GM18507 (cell line): Measurements from ENCODE around the gene FMN1.

Experiments used
- DNase-seq: peaks from one replicate; pipeline ENCODE4 v3.0.0; 2011; ENCODE audit warnings: low read depth; ENCODE audit not compliant: insufficient read length; ENCODE audit errors: extremely low spot score
- FAIRE-seq: peaks from 2 replicates; lab custom pipeline; 2011; peaks lifted over from hg19 to GRCh38; lab: Jason Lieb, UNC

The FMN1 gene

GRCh38 chr15:33194704-33195670 lies at the start of gene FMN1:
TSS of gene FMN1 (minus strand) at chr15:33194714. CDS start at chr15:33154914, 39,800 bp downstream.
- FAIRE-seq = peak; percentile 95
- DNase-seq = peak; percentile 83

GRCh38 chr15:33243869-33244268 lies 49.4 kb upstream of the FMN1 start:
- FAIRE-seq = no peak
- no peak for DNase-seq

GRCh38 chr15:33243393-33243792 lies 48.9 kb upstream of the FMN1 start:
- no peak for FAIRE-seq
- no peak for DNase-seq

DNA sequence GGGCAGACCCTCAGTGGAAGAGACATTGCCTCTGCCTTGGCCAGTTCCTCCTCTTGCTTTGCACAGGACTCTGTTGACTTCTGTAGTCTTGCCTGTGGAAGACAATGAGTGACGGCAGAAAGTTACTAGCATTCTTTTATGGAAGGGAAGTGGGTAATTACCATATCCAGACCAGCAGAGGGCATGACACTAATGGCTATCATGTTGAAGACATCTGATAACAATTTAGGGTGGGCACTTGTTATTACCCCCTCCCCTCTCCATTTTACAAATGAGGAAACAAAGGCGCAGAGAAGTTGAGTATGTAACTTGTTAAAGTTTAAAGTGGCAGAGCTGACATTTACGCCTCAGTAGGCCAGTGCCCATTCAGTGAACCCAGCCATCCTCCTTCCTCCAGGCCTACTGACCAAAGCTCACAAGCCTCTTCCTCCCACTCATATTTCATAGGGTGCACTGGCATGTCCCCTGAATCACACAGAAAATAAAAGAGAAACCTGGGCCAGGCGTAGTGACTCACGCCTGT lies 48.2 kb upstream of the FMN1 start:
- no peak for DNase-seq
- FAIRE-seq = peak; percentile 58

DNA sequence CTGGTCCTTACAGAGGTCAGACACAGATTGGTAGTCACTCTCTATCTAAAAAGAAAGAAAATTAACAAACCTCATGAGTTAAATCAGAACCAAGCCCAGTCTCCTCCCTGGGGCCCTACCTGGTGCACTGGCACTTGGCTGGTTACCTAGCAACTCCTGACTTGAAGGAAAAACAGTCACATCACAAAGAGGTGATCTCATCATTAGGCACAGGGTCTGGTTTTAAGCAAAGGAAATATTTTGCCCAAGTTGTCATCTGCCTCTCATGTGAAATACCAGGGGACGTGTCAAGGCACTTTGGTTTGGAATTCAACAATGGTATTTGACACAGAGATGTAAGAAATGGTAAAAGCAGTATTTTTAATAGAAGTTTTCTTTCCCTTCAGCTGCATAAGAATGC lies 47.7 kb upstream of the FMN1 start:
- FAIRE-seq (no peak), DNase-seq (no peak)

- DNase-seq (no peak), FAIRE-seq (no peak)
Observed at GRCh38 chr15:33236841-33237509, 42.5 kb upstream of the FMN1 start.

DNA sequence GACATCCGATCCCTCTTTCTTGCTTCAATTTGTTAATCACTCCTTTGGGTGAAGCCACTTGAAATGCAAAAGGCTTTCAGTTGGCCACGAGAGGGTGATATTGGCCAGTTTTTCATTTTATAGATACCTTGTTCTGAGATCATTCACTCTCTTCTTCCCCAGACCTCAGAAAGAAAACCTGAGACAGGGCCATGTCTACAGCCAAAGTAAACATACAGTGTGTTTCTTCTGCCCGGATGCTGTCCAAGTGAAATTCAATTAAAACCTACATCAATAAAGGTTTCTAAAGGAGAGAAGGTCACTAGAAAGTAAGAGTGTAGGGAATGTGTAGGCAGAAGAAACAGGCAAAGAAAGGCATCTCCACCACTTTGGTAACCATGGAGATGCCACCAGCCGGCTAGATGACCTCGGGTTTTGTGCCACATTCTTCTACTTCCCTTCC lies 39.5 kb upstream of the FMN1 start:
- FAIRE-seq = no peak
- DNase-seq = no peak

- peak; percentile 25 for DNase-seq
- FAIRE-seq = peak; percentile 80
Observed at GRCh38 chr15:33226559-33227181, 32.2 kb upstream of the FMN1 start.

DNA sequence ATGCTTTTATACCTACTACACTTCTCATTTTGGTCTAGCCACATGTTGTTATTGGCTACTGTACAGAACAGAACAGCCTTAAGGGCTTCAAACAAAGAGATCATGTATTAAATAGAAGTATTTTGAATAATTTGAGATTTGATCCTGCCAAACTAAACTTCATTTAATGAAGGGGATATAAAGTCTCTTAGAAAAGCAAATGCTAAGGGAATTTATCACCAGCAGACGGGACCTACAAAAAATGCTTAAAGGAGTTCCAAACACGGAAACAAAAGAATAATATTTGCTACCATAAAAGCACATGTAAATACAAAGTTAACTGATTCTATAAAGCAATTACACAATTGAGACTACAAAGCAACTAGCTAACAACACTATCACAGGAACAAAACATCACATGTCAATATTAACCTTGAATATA lies 23.6 kb upstream of the FMN1 start:
- DNase-seq (no peak), FAIRE-seq (no peak)

DNA sequence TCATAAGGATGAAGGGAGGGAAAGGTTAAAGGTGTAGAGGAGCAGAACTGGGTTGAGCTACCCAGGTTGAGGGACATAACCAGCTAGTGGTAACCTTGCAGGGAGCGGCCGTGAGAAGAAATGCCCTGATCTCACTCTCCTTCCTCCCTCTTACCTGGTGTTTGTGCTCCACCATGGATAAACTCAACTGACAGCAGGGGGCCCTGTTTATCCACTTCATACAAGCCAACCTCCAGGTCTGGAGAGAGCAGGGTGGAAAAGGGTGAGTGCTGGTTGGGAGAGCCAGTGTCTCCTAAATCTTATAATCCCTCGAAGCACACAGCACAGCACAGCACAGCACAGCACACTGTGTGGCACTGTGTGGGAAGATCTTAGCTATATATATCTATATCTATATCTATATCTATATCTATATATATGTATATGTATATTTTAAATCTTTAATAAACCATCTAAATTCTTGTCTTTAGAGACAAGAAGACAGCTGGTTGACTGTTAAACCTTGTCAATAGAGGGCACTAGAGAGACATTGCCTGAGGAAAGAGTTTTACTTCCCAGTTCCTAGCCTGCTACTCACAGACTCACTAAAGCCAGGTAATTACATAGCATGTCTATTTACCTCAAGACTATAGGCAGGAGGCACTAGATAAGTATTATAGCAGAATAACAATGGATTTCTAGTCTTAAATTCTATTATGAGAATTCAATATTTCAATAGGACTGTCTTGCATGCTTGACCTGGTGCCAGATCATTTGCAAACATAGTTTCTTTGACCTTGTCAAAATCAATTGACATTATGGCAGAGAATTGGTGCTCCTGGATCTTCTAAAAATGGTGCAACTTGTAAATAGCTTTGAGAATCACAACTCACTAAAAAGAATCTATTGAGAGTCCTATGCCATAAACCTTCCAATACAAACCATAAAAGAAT lies 21.7 kb upstream of the FMN1 start:
- FAIRE-seq = no peak

DNA sequence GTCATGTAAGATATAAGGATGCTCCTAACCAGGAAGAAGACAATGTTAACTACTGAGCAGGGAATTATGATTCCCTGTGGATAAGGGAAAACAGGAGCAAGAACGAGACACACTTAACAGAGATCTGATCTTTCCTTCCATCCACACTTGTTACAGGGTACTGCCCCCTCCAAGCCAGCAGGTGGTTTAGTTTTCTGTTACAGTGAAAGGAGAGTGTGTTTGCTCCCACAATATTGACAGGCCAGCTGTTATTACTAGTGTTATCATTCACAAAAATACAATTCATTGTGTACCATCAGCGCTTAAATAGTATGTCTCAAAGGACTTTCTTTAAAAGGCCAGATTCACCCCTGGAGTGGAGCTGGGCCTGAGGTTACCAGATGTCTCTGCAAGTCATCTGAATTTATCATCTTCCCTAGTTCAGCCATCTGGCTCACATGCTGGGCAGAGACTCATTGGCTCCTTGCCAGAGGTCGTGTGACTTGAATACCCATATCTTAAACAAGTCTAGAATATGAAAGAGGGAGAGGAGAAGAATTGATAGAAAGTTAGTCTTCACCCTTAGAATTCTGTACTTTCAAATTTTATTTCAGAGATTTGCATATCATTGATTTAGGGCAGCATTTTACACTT lies 16.8 kb upstream of the FMN1 start:
- FAIRE-seq (no peak), DNase-seq (no peak)

More for the DNA sequence above, 21.7 kb upstream of the FMN1 start:
- no peak for DNase-seq

- FAIRE-seq = no peak
- DNase-seq = no peak
Observed at GRCh38 chr15:33209575-33210481, 15.3 kb upstream of the FMN1 start.

DNA sequence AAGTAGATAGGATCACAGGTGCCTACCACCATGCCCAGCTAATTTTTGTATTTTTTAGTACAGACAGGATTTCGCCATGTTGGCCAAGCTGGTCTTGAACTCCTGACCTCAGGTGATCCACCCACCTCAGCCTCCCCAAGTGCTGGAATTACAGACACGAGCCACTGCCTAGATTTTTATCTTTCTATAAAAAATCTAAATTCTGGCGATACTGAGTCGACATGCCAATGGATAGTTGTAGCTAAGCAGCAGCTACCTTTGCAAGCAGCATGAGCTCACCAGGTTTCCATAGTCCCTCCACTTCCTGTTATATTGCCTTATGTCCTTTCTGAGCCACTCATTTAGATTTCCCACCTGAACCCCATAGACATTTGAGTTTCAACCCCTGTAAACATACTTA lies 13.1 kb upstream of the FMN1 start:
- no peak for DNase-seq
- FAIRE-seq = no peak

DNA sequence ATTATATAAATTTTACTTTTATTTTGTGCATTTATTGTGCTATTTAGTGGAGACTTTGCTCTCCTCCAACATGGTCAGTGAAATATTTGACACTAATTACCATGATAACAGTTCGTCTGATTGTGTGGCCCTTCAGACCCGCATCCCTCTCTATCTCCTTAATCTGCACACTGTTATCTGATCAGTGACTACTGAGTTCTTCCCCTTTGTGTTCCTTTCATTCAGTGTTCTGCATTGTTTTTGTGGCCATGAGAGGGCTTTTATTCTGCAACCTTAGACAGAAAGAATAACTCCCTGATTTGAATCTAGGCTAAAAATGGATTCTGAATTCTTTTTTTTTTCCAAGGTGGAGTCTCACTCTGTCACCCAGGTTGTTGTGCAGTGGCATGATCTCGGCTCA lies 11.9 kb upstream of the FMN1 start:
- FAIRE-seq = no peak
- no peak for DNase-seq

GRCh38 chr15:33204926-33205325 lies 10.4 kb upstream of the FMN1 start:
- FAIRE-seq = peak; percentile 24
- DNase-seq = no peak

DNA sequence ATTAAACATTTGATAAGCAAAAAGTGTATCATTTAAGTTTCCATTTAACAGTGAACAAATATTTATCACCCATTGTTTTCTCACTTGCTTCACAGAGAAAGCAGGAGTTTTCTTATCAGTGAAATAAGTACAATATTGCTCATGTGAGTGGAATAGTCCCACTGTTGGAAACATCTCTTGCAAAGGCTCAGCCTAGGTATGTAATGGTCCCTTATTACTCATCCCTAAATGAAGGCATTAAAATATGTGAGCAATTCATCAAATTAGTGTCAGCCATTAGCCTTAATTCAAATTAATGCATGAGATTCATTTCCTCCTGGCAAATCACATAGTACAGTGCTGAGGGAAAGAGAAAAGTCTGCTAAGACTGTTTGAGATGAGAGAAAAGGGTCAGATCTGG lies 9.6 kb upstream of the FMN1 start:
- DNase-seq (no peak), FAIRE-seq (no peak)

DNA sequence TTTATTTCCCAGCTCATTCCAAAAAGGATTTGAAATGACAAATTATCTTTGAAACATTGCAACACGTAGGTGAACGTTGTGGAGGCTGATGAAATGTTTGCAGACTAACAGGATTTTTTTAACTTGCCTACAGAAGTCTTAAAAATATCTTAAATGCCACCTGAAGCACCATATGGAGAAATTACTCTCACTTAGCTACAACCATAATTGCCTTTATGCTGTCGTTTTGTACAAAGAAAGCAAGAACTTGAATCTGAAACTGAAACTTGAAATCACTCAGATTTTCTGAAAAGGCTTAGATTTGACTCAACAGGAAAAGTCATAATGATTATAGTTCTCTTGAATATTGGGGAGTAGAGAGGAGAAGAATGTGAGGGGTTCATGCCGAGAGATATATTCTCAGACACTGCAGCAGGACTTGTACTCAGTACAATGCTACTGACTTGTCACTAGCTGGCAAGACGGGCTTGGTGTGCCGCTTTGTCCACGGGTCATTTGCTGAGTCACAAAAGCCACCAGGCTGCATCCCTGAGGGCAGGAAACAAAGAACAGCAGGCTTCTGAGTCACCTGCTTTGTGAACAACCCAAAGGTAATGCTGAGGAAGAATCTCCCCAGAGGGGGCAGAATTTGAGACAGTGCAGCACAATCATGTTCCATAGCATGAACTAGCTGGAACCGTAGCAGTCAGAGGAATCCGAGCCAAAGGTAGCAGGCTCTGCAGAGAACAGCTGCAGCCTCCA lies 7.1 kb upstream of the FMN1 start:
- FAIRE-seq = peak; percentile 92
- DNase-seq = peak; percentile 39
